Mammary epithelial cell (primary cell): ENCODE data around the gene CHI3L1.

ENCODE experiments used
- CTCF ChIP-seq, 2 donors: IDR thresholded peaks in 1 of 2; conservative IDR thresholded peaks in 1 of 2; 2 replicates each; pipeline ENCODE4 v1.5.1; 2011 to 2012; ENCODE audit warnings: inconsistent platforms in 2 of 2, low read length in 2 of 2, mild to moderate bottlenecking in 2 of 2, control low read depth in 1 of 2, low read depth in 1 of 2; ENCODE audit not compliant: insufficient read depth in 1 of 2; ENCODE audit errors: extremely low read depth in 1 of 2
- EZH2 ChIP-seq: IDR thresholded peaks from 2 replicates; pipeline ENCODE4 v1.6.1; 2012; ENCODE audit warnings: low read length, inconsistent platforms, borderline replicate concordance

GRCh38 chr1:203146042-203146369 lies 40.5 kb downstream of the CHI3L1 start:
- TF ChIP-seq CTCF (conservative IDR thresholded peaks at IDR 0.05 in 1 of 2, IDR thresholded peaks at IDR 0.05 in 1 of 2; ENCODE audit: extremely low read depth in 1 of 2, insufficient read depth in 1 of 2, low read depth in 1 of 2, low read length in 2 of 2) (no peak), EZH2 (no peak)
